Motor neuron (in vitro differentiated cells): ENCODE measurements around the gene TRMU. TPM values are rescaled to one million over a fixed set of nuclear protein-coding genes. Genes with fewer than 3 reads are reported as not detected.

Source experiments
- ATAC-seq, 8 experiments: fragments of 200-7000 bp; cut with Tn5 transposase; replicated peaks in 6 of 8; 2 replicates each; pipeline ENCODE4 v1.8.0; 2021; ENCODE audit warnings: mild to moderate bottlenecking in 8 of 8, moderate library complexity in 8 of 8
- H3K27ac ChIP-seq, 2 donors: fragments of 250-450 bp; sonication (Bioruptor Pico); 2 replicates each; pipeline ENCODE4 v1.9.0; 2021; ENCODE audit warnings: antibody characterized with exemption in 2 of 2, mild to moderate bottlenecking in 2 of 2, moderate library complexity in 1 of 2
- H3K4me1 ChIP-seq, 2 donors: fragments of 250-450 bp; sonication (Bioruptor Pico); replicated peaks in 1 of 2; 2 replicates each; pipeline ENCODE4 v1.6.1; 2021; ENCODE audit warnings: antibody characterized with exemption in 2 of 2, mild to moderate bottlenecking in 2 of 2, moderate library complexity in 1 of 2
- H3K4me3 ChIP-seq, 5 donors: fragments of 250-450 bp; sonication (Bioruptor Pico); 2 replicates each; pipeline ENCODE4 v1.9.0; 2021; ENCODE audit warnings: antibody characterized with exemption in 5 of 5, mild to moderate bottlenecking in 5 of 5, moderate library complexity in 4 of 5
- WGBS, 10 experiments: fragments of 450-650 bp; shearing (Covaris generic); methylation state at CpG; one replicate each; pipeline ENCODE4 v1.0.0; 2022; 5-methylcytosine and 5-hydroxymethylcytosine counted together
- in situ Hi-C, 9 experiments: fragments of 400-800 bp; cut with MboI; loops; one replicate each; pipeline ENCODE4 v1.15.0; 2021; ENCODE audit warnings: low sequenced_read_pairs in 9 of 9, low pct_unique_long_range_greater_than_20kb in 2 of 9; ENCODE audit not compliant: unreplicated experiment in 9 of 9
- total RNA-seq, 8 experiments: library from RNA; unstranded; fragments of 300-600 nt; gene quantifications; 2 replicates each; pipeline versions ENCODE4 v1.2.3 to v1.2.4, GENCODE V29; 2022

TRMU gene
- total RNA-seq, 8 experiments from 2014 or later, result 25.0 to 66.9 (median 39.3) TPM

DNA sequence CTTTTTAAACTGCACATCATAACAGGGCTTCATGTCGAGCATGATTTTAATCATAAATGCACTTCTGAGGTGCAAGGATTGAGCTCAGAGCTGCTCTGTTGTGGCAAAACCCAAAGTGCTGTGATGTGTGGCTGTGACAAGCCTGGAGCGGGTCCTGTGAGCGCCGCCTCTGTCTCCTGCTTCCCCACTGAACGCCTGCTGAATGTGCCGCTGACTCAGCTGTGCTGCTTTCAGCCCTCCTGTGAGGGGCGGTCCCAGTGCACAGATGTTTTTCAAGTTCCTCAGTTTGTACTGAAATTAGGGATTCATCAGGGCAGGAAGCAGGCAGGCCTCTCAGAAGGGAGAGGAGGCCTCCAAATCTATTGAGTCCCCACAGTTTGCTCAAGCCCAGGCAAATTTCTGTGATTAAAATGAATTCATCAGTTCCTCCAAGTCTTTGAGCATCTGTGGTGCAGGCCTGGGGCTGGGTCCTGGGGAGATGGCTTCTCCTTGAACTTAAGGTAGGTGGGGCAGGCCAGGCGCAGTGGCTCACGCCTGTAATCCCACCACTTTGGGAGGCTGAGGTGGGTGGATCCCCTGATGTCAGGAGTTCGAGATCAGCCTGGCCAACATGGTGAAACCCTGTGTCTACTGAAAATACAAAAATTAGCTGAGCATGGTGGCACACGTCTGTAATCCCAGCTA, 41.8 kb upstream of the TRMU start:
- Histone ChIP-seq H3K4me3 (no peak overlapping the region), H3K4me1 (peaks cover 10 to 17% of the 10 kb centered on the region in 2 donors), H3K27ac (no peak overlapping the region)
- WGBS, 10 experiments, result 0 to 67% (median 18%) methylated on average over 1 to 6 of the region's 11 CpGs; no CpG with 5 or more reads in 2 of the 10 experiments
- in situ Hi-C loops, result no loop called here
- ATAC-seq, result peak in 5 of 8 experiments; percentile 5 to 54 (median 48)

DNA sequence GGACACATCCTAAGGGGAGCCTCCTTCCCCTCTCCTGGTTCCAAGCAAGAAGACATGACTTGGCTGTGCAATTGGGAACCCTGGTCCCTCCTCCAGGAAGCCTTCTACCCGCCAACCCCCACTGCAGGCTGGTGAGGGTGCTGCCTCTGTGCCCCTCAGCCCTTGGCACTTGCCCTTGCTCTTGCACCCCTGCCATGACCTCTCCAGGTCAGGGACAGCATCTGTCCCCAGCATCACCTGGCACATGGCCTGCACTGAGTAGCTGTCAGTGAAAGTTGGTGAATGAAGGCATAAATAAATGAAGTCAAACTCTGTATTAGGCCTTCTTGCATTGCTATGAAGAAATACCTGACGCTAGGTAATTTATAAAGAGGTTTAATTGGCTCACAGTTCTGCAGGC, 40.7 kb upstream of the TRMU start:
- Histone ChIP-seq H3K27ac (no peak overlapping the region), H3K4me1 (peaks cover 10 to 17% of the 10 kb centered on the region in 2 donors), H3K4me3 (no peak overlapping the region)
- ATAC-seq, result no peak
- WGBS, 10 experiments, result 92 to 100% (median 100%) methylated on average over 1 of the region's 2 CpGs; no CpG with 5 or more reads in 4 of the 10 experiments
- in situ Hi-C loops, result no loop called here

DNA sequence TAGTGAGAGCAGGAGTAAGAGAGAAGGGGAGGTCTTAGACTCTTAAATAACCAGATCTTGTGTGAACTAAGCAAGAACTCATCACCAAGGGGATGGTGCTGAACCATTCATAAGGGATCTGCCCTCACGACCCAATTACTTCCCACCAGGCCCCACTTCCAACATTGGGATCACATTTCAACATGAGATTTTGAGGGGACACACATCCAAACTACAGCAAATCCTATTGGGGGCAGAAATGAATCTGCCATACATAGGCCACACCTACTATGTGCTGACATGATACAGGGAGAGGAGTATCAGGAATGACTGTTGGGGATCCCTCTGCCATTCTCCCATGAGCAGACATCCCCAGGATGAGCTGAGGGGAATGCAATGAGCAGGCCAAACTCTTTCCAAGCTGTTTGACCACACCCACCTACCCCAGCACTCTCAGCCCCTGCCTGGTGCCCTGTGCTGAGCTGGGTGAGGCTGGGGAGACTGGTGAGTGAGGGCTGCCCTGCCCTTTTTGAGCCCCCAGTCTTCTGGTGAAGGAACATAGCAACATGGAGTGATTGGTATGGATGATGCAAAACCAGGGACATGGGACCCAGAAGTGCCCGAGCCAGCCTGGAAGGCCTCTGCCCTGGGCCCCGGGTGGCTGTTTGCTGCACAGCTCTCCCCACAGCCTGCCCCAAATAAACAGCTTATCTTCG, 40.1 kb upstream of the TRMU start:
- peak overlapping the region in 2 of 5 donors; percentile 64 to 79 for H3K4me3 ChIP-seq

DNA sequence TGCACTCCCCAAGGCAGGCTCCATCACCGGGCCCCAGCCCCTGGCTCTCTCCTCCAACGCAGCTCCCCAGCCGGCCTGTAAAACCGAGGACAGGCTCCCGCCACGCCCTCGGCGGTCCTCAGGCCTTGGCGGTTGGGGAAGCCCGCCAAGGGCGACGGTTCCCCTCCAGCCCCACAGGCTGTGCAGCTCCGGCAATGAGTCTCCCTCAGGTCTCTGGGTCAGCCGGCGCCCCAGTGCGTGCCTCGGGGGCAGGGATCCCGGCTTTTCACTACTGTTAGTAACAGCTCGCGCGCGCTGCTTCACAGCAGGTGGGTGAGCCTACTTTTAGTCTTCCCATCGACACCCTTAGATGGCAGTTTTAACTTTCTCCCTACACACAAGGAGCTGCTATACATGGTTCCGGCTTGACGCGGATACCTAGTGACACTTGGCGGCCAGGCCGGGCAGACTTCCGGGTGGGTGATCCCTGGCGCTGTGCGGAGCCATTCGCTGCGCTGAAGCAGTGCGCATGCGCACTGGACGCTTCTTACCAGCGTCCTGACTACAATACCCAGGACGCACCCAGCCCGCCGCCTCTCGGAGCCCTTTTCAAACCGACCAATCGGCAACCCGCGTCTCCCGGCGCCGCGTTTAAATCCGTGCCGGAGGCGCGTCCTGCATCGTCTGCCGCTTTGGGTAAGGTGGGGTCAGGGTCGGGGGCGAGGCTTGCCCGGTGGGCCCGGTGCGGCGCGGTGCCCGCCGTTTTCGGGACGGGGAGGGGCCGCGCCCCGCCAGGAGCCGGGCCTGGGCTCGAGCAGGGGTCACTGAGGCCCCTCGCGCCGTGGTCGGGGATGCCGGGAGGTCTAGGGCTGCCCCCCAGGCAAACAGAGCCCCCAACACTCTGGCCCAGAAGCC, 39.0 kb upstream of the TRMU start, which contains the start of gene GTSE1:
GTSE1 (plus strand) TSS at position 614 of the 894 bp plus-strand sequence. CDS start 531 bp downstream, outside the sequence.
- peak; percentile 92 to 99 (median 98) for ATAC-seq
- WGBS, 10 experiments, result 0 to 10% (median 1%) methylated on average over 2 to 12 of the region's 76 CpGs; no CpG with 5 or more reads in 4 of the 10 experiments
- peaks cover 10 to 17% of the 10 kb centered on the region in 2 donors for H3K4me1 ChIP-seq
- peak within 1 kb of the TSS; percentile 58 to 80 for H3K27ac ChIP-seq
- peak within 1 kb of the TSS; percentile 43 to 79 (median 60) for H3K4me3 ChIP-seq
- in situ Hi-C loops, result no loop called here

More for the DNA sequence above, 40.1 kb upstream of the TRMU start:
- in situ Hi-C loops, result no loop called here
- ATAC-seq, result no peak
- Histone ChIP-seq H3K4me1 (peaks cover 10 to 17% of the 10 kb centered on the region in 2 donors), H3K27ac (no peak overlapping the region)
- WGBS, 10 experiments, result 23 to 100% (median 71%) methylated on average over 1 to 2 of the region's 4 CpGs; no CpG with 5 or more reads in 5 of the 10 experiments

DNA sequence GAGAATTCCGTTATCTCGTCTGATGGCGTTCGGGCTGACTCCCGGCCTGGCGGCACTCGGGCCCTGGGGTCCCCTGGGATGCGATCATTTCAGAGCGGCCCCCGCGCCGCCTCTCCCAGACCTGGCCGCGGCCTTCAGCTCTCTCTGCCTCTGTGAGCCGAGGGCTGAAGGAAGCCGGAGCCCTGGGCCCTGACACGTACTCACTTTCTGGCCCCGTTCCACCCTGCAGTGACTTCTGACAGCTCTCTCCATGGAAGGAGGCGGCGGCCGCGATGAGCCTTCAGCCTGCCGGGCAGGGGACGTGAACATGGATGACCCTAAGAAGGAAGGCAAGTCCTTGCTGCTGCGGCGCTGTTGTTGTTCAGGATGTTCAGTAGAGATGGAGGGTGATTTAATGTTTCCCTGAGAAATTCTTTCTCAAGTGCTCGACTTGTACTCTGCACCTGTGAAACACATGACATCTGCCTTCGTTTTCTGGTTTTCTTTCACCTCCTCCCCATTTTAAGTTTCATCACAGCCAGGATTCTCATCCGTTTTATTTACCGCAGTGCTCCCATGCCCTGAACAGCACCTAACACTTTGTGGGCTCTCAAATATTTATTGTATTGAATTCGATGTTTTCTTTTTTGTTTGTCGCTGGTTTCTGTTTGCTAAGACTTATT, 38.2 kb upstream of the TRMU start:
- Histone ChIP-seq H3K4me3 (peak overlapping the region; percentile 43 to 79 (median 60)), H3K4me1 (peaks cover 10 to 17% of the 10 kb centered on the region in 2 donors), H3K27ac (no peak overlapping the region)
- WGBS, 10 experiments, result 0 to 38% (median 10%) methylated on average over 1 to 15 of the region's 32 CpGs
- in situ Hi-C loops, result no loop called here
- peak; percentile 1 to 23 (median 3) for ATAC-seq

DNA sequence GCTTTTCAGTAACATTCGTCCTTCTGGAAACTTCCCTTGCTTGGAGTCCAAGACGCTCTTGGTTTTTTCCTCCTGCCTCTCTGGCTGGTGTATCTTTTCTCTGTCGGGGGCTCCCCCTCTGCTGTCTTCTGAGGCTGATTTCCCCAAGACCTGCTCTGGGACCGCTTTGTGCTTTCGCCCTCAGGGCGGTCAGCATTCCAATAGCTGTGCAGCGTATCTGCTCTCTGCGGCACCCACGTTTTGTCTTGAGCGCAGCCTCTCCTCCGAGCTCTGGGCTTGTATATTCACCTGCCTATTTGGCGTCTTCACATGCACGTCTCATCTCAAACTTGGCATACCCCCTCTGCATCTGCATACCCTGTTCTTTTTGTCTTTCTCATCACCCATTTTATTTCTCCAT, 36.4 kb upstream of the TRMU start:
- no peak overlapping the region for H3K27ac ChIP-seq
- H3K4me1 ChIP-seq, result peaks cover 8 to 9% of the 10 kb centered on the region in 2 donors
- no peak overlapping the region for H3K4me3 ChIP-seq
- whole genome bisulfite sequencing, 10 experiments, result 75 to 100% (median 91%) methylated on average over 2 to 12 of the region's 13 CpGs; no CpG with 5 or more reads in 1 of the 10 experiments
- in situ Hi-C loops, result no loop called here
- ATAC-seq, result no peak

DNA sequence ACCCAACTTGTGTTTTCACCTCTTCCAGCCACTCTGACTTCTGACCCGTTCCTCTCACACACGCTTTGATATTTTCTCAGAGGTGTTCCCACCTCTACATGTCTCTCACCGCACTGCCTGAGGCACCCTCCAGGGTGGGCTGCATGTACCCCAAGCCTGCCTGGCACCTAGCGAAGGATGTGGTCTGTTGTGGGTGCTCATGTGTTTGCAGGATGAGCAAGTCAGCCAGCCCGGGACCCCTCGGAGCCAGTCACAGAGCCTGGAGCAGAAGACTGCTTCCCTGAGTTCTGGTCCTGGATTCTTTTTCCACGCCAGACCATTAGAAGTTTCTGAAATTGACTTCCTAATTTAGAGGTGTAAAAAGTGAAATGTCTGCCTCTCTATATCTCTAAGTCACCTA, 35.0 kb upstream of the TRMU start:
- 80 to 100% (median 93%) methylated on average over 1 to 3 of the region's 7 CpGs; no CpG with 5 or more reads in 4 of the 10 experiments for WGBS, 10 experiments

DNA sequence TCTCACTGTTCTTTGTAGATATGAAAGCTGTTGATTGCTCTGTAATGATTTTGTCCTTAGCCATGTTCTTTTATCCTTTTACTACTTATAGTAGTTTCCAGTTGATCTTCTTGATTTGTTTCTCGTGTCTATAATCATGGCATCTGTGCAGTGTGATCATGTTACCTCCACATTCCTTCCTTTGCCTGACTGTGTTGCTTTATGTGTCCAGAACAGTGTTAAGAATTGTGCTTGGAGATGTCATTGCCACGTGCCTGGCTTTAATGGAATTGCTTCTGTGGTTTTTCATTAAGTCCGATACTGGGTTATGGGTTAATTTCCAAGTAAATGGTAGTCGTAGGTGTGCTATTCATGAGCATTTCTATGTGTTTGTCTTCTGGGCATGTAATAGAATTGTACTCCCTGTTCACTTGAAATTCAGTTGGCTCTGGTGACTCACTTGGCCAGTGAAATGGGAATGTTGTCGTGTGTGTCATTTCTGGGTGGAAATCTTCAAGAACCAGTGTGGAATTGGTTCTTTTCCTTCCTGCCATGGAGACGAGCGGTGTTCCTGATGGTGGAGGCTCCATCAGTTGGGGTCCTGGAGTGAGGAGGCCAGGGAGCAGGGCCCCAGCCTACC, 32.1 kb upstream of the TRMU start:
- in situ Hi-C loops, result loop anchor here in 6 of 9 experiments (25.0 kb wide), 3 partner anchors 166 to 716 kb away; no protein-coding TSS in a partner anchor
- no peaks in the 10 kb centered on the region for H3K4me1 ChIP-seq
- ATAC-seq, result no peak
- 55 to 100% (median 87%) methylated on average over 1 to 7 of the region's 7 CpGs for WGBS, 10 experiments
- no peak overlapping the region for H3K27ac ChIP-seq
- H3K4me3 ChIP-seq, result no peak overlapping the region

More for the DNA sequence above, 35.0 kb upstream of the TRMU start:
- in situ Hi-C loops, result loop anchor here in 6 of 9 experiments (25.0 kb wide), 3 partner anchors 163 to 713 kb away; no protein-coding TSS in a partner anchor
- ATAC-seq, result no peak
- Histone ChIP-seq H3K27ac (no peak overlapping the region), H3K4me1 (peaks cover 5 to 8% of the 10 kb centered on the region in 2 donors), H3K4me3 (no peak overlapping the region)

DNA sequence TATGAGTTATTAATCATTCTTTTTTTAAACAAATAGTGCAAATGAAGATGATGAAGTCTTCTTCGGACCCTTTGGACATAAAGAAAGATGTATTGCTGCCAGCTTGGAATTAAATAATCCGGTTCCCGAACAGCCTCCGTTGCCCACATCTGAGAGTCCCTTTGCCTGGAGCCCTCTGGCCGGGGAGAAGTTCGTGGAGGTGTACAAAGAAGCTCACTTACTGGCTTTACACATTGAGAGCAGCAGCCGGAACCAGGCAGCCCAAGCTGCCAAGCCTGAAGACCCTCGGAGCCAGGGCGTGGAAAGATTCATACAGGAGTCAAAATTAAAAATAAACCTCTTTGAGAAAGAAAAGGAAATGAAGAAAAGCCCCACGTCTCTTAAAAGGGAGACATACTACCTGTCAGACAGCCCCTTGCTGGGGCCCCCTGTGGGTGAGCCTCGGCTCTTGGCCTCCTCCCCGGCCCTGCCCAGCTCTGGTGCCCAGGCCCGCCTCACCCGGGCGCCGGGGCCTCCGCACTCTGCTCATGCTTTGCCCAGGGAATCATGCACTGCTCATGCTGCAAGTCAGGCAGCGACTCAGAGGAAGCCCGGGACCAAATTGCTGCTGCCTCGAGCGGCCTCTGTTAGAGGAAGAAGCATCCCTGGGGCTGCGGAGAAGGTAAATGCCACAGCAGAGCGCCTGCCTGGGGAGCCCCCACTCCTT, 27.1 kb upstream of the TRMU start:
- in situ Hi-C loops, result loop anchor here in 6 of 9 experiments (25.0 kb wide), 3 partner anchors 171 to 721 kb away; no protein-coding TSS in a partner anchor
- WGBS, 10 experiments, result 40 to 97% (median 92%) methylated on average over 1 to 9 of the region's 23 CpGs; no CpG with 5 or more reads in 2 of the 10 experiments

DNA sequence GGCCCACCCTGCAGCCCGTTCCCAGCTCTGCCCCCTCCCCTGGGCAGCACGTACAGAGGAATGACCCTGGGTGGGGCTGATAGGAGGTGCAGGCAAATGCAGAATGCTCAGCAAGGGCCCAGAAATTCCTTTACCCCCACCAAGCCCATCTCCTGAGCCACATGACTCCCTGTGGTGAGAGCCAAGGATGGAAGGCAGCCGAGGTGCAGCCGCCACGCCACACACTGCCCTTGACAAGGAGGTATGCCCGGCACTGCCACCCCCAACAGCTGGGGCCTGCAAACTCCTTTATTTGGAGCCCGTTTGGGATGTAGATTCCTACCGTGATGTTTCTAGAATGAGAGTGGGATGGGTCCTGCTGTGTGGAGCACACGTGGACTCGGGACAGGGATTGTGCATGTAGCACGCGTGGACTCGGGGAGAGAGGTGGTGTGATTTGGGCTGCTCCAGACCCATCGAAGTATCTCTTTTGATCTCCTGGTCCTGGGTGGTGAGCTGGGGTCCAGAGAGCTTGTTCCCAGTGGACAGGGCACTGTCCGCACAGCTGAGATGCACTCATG, 25.9 kb upstream of the TRMU start:
- in situ Hi-C loops, result loop anchor here in 8 of 9 experiments (5.0 to 25.0 kb wide), 5 partner anchors 172 to 722 kb away; no protein-coding TSS in a partner anchor
- WGBS, 10 experiments, result 88 to 100% (median 96%) methylated on average over 1 to 4 of the region's 15 CpGs; no CpG with 5 or more reads in 5 of the 10 experiments
- Histone ChIP-seq H3K4me3 (no peak overlapping the region), H3K4me1 (no peaks in the 10 kb centered on the region), H3K27ac (no peak overlapping the region)
- no peak for ATAC-seq

More for the DNA sequence above, 27.1 kb upstream of the TRMU start:
- H3K4me1 ChIP-seq, result no peaks in the 10 kb centered on the region
- no peak overlapping the region for H3K27ac ChIP-seq
- H3K4me3 ChIP-seq, result no peak overlapping the region
- ATAC-seq, result no peak

DNA sequence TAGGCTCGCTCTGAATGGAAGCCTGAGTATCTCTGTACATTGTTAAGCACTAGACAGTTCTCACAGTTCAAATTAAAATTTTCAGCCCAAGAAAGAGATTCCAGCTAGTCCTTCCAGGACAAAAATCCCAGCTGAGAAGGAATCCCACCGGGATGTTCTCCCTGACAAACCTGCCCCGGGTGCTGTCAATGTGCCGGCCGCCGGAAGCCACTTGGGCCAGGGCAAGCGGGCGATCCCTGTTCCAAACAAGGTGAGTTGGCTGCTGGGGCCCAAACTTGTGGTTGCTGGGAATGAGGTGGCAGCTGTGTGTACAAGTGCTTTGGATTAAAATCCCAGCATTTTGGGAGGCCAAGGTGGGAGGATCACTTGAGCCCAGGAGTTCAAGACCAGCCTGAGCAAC, 23.5 kb upstream of the TRMU start:
- Histone ChIP-seq H3K4me1 (no peaks in the 10 kb centered on the region), H3K27ac (no peak overlapping the region), H3K4me3 (no peak overlapping the region)
- 89 to 100% (median 95%) methylated on average over 2 to 6 of the region's 8 CpGs; no CpG with 5 or more reads in 5 of the 10 experiments for WGBS, 10 experiments
- no peak for ATAC-seq
- in situ Hi-C loops, result loop anchor here in 8 of 9 experiments (5.0 to 25.0 kb wide), 5 partner anchors 175 to 725 kb away; no protein-coding TSS in a partner anchor
